Stimulated activated CD8-positive, alpha-beta memory T cell treated with anti-CD3 and anti-CD28 coated beads, Interleukin-2, amount 100 ng/mL, for 1 hour (primary cell): ENCODE data around the gene C8G.

ENCODE experiments used
- DNase-seq, 2 donors: peaks; one replicate each; pipeline ENCODE4 v3.0.0-alpha.2; 2020; ENCODE audit warnings: low read depth in 2 of 2

The C8G gene

DNA sequence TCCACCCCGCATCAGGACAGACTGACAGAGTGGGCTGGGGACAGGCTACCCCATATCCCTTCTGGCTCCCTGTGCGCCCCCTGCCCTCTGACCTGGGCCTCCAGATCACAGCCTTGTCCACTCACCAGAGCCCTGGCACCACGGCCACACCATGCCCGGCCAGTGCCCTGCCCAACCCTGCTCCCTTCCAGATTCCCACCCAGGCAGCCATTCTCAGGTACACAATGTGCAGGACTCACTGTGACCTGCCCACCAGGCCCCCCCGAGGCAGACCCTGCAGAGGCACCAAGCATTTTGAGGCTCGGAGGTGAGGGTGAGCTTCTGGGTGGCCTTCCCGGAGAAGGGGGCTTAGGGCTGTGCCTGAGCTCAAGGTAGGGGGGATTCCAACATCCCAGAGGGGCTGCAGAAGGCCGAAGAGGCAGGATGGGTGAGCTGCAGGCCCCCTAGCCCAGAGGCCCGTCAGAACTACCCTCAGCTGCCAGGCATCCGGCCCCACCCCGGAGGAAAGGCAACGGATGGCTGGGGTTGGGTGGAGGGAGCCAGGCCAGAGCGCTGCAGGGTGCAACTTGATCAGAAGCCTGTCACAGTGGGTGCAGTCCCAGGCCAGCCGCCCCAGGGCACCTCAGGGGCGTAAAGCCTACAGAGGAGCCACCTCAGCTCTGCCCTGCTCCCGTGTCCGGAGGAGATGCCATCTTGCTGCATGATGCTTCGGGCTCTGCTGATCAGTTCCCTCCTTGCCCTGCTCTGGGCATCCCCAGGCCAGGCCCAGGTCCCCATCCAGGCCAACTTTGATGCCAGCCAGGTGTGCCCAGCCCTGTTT lies 37.4 kb downstream of the C8G start, which contains the start of gene LCNL1:
TSS of gene LCNL1 (plus strand) at position 762 of the 820 bp plus-strand sequence. CDS start 594 bp downstream, outside the sequence.
- DNase-seq: no peak

DNA sequence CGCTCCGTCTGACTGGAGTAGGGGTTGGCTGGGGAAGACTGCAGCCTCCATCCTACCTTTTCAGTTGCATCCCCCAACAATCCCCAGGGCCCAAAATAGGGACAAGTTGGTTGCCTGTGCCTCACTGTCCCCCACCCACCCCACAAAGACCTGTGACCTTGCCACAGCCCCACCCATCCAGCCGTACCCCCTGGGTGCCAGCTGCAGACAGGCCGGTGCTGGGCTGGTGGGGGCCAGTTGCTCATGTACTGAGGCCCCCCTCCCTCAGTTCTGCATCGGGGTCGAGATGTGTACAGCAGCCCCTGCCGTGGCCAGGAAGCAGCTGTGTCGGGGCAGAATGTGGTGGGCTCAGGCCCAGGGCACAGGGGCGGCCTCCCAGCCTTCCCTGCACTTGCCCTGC lies 38.1 kb downstream of the C8G start:
- DNase-seq: no peak

DNA sequence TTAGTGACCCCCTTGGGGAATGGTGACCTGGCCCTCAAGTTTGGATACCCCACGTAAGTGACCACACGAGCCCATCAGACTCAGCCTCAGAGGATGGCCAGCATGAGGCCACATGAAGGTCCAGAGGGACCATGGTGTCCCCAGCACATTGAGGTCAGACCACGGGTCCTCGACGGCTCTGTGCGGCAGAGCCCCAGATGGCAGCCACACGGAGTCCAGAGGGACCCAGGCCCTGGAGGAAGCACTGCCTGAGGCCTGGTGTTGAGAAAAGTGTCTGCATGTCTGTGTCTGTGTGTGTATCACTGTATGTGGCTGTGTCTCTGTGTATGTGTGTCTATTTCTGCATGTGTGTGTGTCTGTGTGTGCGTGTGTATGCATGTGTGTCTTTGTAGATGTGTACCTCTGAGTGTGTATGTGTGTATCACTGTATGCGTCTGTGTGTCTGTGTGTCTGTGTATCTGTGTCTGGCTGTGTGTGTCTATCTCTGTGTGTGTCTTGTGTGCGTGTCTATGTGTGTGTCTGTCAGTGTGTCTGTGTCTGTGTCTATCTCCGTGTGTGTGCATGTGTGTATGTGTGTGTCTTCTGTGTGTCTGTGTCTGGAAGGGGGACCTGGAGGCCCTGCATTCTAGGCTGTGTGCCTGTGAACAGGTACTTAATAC lies 38.7 kb downstream of the C8G start:
- DNase-seq: no peak

- DNase-seq: no peak
Observed at GRCh38 chr9:136984464-136985026, 39.5 kb downstream of the C8G start.

DNA sequence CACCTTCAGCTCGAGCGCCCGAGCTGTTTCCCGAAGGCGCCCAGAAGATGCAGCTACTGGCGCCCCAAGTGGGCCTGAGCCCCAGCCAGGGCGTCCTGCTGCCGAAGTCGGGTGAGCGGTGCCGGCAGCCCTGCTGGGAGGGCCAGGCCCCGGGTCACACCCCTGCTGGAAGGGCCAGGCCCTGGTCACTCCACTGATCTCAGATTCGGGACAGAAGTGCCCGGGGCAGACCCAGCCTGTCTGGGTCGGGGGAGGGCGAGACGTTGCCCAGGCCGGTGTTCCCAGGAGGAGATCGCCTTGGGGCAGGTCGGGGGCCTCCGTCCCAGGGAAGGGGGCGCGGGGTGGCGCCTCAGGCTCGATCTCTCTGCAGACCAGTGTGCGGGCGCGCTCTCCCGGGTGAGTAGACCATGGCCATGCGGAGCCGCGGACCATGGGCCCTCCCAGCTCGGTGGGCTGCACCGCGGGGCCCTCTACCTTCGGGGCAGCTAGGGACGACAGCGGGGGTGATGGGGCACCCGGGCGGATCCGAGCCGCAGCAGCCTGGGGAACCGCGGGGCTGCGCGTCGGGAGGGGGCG lies 40.1 kb downstream of the C8G start:
- DNase-seq: no peak

GRCh38 chr9:136985853-136986252 lies 40.8 kb downstream of the C8G start:
- DNase-seq: no peak

GRCh38 chr9:136988872-136989271 lies 43.8 kb downstream of the C8G start:
- no peak for DNase-seq

GRCh38 chr9:136990242-136990911 lies 45.3 kb downstream of the C8G start:
- no peak for DNase-seq

GRCh38 chr9:136991993-136992818 lies 47.2 kb downstream of the C8G start, which contains the start of gene PAXX:
Gene PAXX (plus strand): TSS chr9:136992422. CDS start chr9:136992444, 22 bp downstream.
- DNase-seq: peak; percentile 88 to 91

GRCh38 chr9:136992819-136993369 lies 47.9 kb downstream of the C8G start:
- no peak for DNase-seq

DNA sequence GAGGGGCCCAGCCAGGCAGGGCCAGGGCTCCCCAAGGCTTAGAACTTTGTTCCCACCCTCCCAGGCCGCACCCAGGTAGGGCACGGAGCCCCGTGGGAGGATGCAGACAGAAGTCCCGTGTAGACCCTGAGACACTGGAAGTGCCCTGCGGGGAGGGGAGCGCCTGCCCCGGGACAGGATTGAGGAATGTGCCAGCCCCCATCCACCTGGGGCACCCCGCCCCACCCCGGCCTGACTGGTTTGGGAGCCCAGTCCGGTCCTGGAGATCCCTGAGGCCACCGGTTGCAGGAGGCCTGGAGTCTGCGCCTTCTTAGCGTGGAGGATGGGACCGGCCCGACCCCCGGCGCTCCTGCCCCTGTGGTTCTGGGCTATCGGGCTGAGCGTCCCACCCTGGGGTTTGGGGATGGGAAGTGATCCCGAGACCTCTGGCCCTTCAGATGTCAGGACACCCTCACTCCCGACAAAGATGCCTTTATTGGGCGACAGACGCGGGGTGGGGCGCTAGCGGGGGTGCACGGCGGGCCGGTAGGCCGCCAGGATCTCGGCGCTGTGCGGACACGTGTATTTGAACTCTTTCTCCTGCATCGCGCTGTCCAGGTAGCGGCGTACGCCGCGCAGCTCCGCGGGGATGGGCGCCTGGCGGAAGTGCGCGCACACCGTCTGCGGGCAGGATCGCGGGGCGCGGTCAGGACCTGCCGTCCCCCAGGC lies 49.3 kb downstream of the C8G start:
- no peak for DNase-seq

GRCh38 chr9:136994888-136995230 lies 49.8 kb downstream of the C8G start:
- DNase-seq: no peak

- DNase-seq: no peak
Observed at GRCh38 chr9:136995362-136995761, 50.3 kb downstream of the C8G start.

DNA sequence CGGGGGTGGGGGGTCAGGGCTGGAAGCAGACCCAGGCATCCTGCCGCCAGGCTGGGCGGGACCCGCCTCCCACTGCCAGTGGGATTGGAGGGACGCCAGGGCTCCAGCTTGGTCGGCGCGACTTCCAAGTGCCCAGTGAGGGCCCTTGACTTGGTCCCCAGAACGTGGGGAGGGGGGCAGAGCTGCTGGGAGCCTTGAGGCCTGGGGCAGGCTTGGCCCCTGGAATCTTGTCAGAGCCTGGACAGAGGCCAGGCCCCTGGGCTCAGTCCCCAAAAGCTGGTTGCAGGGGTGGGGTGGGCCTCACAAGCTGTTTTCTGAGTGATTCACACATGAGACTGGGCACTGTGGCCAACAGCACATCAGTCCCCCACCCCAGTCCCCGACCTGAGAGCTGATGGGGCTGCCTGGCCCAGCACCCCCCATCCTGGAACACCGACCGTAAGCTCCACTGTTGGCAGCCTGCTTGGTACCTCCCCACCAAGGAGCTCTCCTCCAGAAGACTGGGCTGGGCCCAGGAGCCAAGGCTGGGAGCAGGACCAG lies 50.8 kb downstream of the C8G start:
- DNase-seq: no peak
